K562 (cell line): ENCODE results near the gene RAB4B. TPM values are rescaled to one million over a fixed set of nuclear protein-coding genes. Genes with fewer than 3 reads are reported as not detected.
A peak's percentile ranks its signal among the peaks of the same experiment; 100 is the strongest.

ENCODE experiments used
- ARID2 ChIP-seq: fragments of 450-650 bp; IDR thresholded peaks from 2 replicates; pipeline ENCODE4 v1.6.1; 2017; ENCODE audit warnings: antibody characterized with exemption, mild to moderate bottlenecking
- BDP1 ChIP-seq: IDR thresholded peaks from 3 replicates; pipeline ENCODE4 v1.6.1; 2011; ENCODE audit not compliant: insufficient read length, insufficient read depth
- CHD4 ChIP-seq: fragments of 200-600 bp; sonication (generic); IDR thresholded peaks from 3 replicates; pipeline ENCODE4 v1.6.1; 2012; ENCODE audit warnings: low read depth, mild to moderate bottlenecking, mixed read lengths, low read length, inconsistent platforms; ENCODE audit not compliant: insufficient read depth, insufficient replicate concordance, poor library complexity, severe bottlenecking
- GATAD2A ChIP-seq: fragments of 450-650 bp; IDR thresholded peaks from 2 replicates; pipeline ENCODE4 v1.6.1; 2017
- NBN ChIP-seq: fragments of 450-650 bp; IDR thresholded peaks from 2 replicates; pipeline ENCODE4 v1.6.1; 2016; ENCODE audit warnings: low read depth, mild to moderate bottlenecking
- NR4A1 ChIP-seq, 2 experiments: fragments of 250-450 bp in 1 of 2; fragments of 450-650 bp in 1 of 2; sonication (Bioruptor Pico) in 1 of 2; IDR thresholded peaks; 2 replicates each; pipeline versions ENCODE4 v1.4.0 to v1.6.1; 2016 to 2020; ENCODE audit warnings: mild to moderate bottlenecking in 2 of 2, missing compliant biosample characterization in 1 of 2, missing genetic modification characterization in 1 of 2, moderate library complexity in 1 of 2
- SP2 ChIP-seq: IDR thresholded peaks from 2 replicates; pipeline ENCODE4 v1.6.1; 2011; ENCODE audit warnings: mild to moderate bottlenecking, low read depth, low read length, moderate library complexity; ENCODE audit not compliant: poor library complexity, severe bottlenecking; ENCODE audit errors: extremely low read depth
- ZNF263 ChIP-seq: sonication (generic); formaldehyde crosslinking; IDR thresholded peaks from 2 replicates; pipeline ENCODE4 v1.8.0; 2022; ENCODE audit warnings: mild to moderate bottlenecking, missing genetic modification reagents, borderline replicate concordance
- ZNF766 ChIP-seq: fragments of 200-800 bp; sonication (Bioruptor generic); conservative IDR thresholded peaks from 2 replicates; pipeline ENCODE4 v1.6.1; 2016; ENCODE audit warnings: missing genetic modification characterization, missing compliant biosample characterization
- polyA plus RNA-seq, 8 experiments: library from polyadenylated mRNA; depleted of rRNA in 4 of 8; stranded (reverse) in 5 of 8; unstranded in 3 of 8; fragments of >200 nt; fragmentation: Nextera tagmentation in 2 of 8; fragmentation: Illumina TruSeq in 1 of 8; extraction: Ambion mirVana in 2 of 8; extraction: Trizol in 1 of 8; gene quantifications; 2 replicates each; pipeline versions ENCODE4 v1.2.1 to v1.2.3, GENCODE V29; 2011 to 2014; ENCODE audit warnings: inconsistent platforms in 1 of 8, missing spikeins in 1 of 8
- total RNA-seq, 7 experiments: library from RNA; depleted of rRNA in 6 of 7; stranded (reverse); fragments of >200 nt in 6 of 7; fragmentation: Illumina TruSeq in 2 of 7; extraction: Trizol in 2 of 7; gene quantifications; 2 replicates each; pipeline versions ENCODE4 v1.2.1 to v1.2.3, GENCODE V29; 2011 to 2021; ENCODE audit warnings: low replicate concordance in 1 of 7
- TF ChIP-seq, protein P1 (sequence below): sonication (generic); formaldehyde crosslinking; IDR thresholded peaks from 2 replicates; pipeline ENCODE4 v1.8.1; 2023; ENCODE audit warnings: mild to moderate bottlenecking, missing genetic modification reagents
- TF ChIP-seq, protein P2 (sequence below): fragments of 450-650 bp; IDR thresholded peaks from 2 replicates; pipeline ENCODE4 v1.6.1; 2016; ENCODE audit warnings: mild to moderate bottlenecking, moderate library complexity

Gene RAB4B
- total and polyA plus RNA-seq, 9 of the 15 experiments (the other 6 are each of a cell fraction or from before 2014, with no cell fraction given), result 0.28 to 20.4 (median 9.0) TPM

DNA sequence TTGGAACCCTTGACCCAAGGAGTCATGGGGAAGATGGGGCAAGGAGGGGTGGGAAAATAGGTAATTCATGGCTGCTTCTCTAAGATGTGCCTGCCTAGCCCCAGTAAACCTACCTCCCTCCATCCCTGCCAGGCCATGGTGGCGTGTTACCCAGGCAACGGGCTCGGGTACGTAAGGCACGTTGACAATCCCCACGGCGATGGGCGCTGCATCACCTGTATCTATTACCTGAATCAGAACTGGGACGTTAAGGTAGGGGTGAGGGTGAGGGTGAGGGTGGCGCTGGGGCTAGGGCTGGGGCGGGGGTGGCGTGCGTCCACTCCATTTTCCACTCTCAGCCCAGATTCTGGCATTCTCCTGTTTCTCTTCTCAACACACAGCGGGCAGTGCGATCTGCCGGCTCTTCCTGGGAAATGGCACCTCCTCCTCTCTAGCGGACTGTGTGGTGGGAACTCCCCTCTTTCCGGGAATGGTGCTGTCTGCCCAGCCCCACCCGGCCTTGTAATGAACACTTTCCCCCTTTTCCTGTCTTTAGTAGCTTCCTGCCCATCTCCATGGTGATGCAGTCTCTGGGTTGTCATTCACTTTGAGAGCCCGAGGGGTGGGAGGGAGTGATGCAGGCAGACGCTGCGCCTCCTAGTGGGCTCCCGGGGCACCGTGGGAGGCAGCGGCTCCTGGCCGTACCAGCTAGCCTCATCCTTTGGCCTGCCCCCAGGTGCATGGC is 28.5 kb downstream of the RAB4B start (continued):
- TF ChIP-seq, protein P1, sequence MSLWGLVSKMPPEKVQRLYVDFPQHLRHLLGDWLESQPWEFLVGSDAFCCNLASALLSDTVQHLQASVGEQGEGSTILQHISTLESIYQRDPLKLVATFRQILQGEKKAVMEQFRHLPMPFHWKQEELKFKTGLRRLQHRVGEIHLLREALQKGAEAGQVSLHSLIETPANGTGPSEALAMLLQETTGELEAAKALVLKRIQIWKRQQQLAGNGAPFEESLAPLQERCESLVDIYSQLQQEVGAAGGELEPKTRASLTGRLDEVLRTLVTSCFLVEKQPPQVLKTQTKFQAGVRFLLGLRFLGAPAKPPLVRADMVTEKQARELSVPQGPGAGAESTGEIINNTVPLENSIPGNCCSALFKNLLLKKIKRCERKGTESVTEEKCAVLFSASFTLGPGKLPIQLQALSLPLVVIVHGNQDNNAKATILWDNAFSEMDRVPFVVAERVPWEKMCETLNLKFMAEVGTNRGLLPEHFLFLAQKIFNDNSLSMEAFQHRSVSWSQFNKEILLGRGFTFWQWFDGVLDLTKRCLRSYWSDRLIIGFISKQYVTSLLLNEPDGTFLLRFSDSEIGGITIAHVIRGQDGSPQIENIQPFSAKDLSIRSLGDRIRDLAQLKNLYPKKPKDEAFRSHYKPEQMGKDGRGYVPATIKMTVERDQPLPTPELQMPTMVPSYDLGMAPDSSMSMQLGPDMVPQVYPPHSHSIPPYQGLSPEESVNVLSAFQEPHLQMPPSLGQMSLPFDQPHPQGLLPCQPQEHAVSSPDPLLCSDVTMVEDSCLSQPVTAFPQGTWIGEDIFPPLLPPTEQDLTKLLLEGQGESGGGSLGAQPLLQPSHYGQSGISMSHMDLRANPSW (CRISPR knock-in tag), result no peak
- TF ChIP-seq ZNF263 (CRISPR knock-in tag) (no peak), ARID2 (0 out of 2 replicates have a peak, but pooled peaks have one; percentile 9), CHD4 (no peak), ZNF766 (CRISPR knock-in tag) (no peak), NBN (0 out of 2 replicates have a peak, but pooled peaks have one; percentile 29), SP2 (no peak), BDP1 (no peak), NR4A1 (CRISPR knock-in tag; IDR thresholded peaks at IDR 0.05) (no peak), NR4A1 (tag; IDR thresholded peaks at IDR 0.05) (no peak), GATAD2A (no peak)
- TF ChIP-seq, protein P2, sequence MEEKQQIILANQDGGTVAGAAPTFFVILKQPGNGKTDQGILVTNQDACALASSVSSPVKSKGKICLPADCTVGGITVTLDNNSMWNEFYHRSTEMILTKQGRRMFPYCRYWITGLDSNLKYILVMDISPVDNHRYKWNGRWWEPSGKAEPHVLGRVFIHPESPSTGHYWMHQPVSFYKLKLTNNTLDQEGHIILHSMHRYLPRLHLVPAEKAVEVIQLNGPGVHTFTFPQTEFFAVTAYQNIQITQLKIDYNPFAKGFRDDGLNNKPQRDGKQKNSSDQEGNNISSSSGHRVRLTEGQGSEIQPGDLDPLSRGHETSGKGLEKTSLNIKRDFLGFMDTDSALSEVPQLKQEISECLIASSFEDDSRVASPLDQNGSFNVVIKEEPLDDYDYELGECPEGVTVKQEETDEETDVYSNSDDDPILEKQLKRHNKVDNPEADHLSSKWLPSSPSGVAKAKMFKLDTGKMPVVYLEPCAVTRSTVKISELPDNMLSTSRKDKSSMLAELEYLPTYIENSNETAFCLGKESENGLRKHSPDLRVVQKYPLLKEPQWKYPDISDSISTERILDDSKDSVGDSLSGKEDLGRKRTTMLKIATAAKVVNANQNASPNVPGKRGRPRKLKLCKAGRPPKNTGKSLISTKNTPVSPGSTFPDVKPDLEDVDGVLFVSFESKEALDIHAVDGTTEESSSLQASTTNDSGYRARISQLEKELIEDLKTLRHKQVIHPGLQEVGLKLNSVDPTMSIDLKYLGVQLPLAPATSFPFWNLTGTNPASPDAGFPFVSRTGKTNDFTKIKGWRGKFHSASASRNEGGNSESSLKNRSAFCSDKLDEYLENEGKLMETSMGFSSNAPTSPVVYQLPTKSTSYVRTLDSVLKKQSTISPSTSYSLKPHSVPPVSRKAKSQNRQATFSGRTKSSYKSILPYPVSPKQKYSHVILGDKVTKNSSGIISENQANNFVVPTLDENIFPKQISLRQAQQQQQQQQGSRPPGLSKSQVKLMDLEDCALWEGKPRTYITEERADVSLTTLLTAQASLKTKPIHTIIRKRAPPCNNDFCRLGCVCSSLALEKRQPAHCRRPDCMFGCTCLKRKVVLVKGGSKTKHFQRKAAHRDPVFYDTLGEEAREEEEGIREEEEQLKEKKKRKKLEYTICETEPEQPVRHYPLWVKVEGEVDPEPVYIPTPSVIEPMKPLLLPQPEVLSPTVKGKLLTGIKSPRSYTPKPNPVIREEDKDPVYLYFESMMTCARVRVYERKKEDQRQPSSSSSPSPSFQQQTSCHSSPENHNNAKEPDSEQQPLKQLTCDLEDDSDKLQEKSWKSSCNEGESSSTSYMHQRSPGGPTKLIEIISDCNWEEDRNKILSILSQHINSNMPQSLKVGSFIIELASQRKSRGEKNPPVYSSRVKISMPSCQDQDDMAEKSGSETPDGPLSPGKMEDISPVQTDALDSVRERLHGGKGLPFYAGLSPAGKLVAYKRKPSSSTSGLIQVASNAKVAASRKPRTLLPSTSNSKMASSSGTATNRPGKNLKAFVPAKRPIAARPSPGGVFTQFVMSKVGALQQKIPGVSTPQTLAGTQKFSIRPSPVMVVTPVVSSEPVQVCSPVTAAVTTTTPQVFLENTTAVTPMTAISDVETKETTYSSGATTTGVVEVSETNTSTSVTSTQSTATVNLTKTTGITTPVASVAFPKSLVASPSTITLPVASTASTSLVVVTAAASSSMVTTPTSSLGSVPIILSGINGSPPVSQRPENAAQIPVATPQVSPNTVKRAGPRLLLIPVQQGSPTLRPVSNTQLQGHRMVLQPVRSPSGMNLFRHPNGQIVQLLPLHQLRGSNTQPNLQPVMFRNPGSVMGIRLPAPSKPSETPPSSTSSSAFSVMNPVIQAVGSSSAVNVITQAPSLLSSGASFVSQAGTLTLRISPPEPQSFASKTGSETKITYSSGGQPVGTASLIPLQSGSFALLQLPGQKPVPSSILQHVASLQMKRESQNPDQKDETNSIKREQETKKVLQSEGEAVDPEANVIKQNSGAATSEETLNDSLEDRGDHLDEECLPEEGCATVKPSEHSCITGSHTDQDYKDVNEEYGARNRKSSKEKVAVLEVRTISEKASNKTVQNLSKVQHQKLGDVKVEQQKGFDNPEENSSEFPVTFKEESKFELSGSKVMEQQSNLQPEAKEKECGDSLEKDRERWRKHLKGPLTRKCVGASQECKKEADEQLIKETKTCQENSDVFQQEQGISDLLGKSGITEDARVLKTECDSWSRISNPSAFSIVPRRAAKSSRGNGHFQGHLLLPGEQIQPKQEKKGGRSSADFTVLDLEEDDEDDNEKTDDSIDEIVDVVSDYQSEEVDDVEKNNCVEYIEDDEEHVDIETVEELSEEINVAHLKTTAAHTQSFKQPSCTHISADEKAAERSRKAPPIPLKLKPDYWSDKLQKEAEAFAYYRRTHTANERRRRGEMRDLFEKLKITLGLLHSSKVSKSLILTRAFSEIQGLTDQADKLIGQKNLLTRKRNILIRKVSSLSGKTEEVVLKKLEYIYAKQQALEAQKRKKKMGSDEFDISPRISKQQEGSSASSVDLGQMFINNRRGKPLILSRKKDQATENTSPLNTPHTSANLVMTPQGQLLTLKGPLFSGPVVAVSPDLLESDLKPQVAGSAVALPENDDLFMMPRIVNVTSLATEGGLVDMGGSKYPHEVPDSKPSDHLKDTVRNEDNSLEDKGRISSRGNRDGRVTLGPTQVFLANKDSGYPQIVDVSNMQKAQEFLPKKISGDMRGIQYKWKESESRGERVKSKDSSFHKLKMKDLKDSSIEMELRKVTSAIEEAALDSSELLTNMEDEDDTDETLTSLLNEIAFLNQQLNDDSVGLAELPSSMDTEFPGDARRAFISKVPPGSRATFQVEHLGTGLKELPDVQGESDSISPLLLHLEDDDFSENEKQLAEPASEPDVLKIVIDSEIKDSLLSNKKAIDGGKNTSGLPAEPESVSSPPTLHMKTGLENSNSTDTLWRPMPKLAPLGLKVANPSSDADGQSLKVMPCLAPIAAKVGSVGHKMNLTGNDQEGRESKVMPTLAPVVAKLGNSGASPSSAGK, result no peak
